Glomerular visceral epithelial cell (primary cell): ENCODE results near the gene THSD4.

Source experiments
- DNase-seq: peaks from one replicate; pipeline ENCODE4 v3.0.0-alpha.2; 2016; ENCODE audit errors: extremely low spot score

The THSD4 gene

DNA sequence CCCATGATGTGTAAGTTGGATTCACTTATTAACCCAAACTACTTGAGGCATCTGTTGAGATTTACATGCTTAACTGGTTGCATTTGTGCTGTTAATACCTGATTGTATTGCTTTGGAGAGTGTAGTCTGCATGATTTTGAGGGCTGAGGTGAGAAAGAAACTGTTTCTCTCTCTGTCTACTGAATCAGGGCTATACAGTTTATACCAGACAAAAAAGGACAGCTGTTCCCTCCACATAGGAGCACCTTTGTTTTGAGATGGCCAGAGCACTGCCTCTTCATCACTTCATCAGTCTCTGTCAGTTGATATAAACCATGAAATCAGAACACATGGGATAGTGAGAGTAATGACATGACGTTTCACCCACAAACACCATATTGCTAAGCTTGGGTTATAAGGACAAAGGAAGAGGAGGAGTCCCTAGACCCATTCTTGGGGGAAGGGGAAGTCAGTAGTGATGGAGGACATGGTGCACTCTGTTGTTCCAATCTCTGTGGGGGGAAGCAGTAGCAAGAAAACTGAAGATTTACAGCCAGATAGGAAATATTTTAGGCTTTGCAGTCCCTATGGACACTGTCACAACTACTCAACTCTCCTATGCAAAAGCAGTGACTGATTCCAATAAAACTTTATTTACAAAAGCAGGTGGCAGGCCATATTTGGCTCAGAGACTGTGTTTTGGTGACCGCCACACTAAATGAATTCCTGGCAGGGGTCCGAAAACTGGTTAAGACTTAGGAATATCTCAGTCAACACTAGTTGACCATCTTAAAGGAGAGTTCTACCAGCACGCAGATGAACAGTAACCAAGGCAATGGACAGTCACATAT is 571.2 kb downstream of the THSD4 start:
- DNase-seq = no peak

DNA sequence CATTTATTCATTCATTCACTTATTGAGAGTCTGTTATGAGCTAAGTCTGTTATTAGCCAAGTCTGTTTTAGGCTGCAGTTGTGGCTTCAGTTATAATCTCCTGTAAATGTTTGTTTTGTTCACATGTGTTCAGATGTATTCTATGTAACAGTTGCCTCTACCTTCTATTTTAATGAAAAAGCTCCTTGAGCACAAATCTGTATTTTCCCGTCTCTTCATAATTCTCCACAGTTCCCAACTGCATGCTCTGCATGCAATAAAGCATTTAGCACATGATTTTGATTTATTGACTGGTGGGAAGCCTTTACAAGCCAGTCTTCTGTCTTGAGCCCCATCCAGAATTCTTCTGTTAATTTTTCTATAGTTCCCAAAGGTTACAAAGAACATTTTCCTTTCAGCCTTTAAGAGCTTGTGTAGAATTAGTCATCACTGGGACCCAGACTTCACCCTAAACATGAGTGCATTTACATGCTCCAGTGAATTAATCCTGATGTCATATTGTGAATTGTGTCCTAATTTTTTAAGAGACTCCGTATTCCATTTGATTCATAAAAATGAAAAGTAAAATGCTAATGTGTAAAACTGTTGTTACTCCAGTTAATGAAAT is 572.7 kb downstream of the THSD4 start:
- peak; percentile 67 for DNase-seq

DNA sequence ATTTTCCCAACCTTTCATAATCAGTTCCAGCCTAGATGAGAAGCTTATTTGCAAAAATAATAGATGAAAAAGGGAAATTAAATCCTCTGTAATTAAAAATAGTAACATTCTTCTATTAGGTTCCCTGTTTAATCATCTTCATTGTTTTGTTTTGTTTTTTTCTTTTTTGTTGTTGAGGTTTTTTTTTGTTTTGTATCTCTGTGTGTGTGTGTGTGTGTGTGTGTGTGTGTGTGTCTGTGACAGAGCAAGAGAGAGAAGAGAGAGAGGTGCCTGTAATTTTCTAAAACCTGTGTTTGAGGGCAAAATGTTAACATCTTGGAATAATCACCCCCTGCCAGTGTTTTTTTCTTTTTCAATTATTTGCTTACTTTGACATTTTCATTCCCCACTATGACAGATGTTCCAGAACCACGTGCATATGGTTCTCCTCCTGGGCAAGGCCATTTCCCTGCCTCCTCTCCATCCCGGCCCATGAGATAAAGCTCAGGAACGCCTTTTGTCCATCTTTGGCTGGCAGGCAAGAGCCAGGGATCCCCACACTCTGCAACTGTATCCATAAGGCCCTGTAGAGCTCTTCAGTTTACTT is 573.3 kb downstream of the THSD4 start:
- no peak for DNase-seq

DNA sequence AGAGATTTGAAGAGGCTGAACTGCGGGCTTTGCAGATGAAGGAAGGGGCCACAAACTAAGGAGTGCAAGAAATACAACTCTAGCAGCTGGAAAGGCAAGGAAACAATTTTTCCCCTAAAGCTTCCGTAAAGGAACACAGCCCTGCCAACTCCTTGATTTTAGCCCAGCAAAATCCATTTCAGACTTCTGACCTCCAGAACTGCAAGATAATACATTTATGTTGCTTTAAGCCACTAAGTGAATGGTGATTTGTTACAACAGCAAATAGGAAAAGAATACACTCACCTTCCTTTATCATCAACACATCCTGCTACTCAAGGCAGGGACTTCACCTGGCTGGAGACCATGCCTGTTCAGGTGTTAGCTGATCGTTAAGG is 575.8 kb downstream of the THSD4 start:
- DNase-seq = no peak

DNA sequence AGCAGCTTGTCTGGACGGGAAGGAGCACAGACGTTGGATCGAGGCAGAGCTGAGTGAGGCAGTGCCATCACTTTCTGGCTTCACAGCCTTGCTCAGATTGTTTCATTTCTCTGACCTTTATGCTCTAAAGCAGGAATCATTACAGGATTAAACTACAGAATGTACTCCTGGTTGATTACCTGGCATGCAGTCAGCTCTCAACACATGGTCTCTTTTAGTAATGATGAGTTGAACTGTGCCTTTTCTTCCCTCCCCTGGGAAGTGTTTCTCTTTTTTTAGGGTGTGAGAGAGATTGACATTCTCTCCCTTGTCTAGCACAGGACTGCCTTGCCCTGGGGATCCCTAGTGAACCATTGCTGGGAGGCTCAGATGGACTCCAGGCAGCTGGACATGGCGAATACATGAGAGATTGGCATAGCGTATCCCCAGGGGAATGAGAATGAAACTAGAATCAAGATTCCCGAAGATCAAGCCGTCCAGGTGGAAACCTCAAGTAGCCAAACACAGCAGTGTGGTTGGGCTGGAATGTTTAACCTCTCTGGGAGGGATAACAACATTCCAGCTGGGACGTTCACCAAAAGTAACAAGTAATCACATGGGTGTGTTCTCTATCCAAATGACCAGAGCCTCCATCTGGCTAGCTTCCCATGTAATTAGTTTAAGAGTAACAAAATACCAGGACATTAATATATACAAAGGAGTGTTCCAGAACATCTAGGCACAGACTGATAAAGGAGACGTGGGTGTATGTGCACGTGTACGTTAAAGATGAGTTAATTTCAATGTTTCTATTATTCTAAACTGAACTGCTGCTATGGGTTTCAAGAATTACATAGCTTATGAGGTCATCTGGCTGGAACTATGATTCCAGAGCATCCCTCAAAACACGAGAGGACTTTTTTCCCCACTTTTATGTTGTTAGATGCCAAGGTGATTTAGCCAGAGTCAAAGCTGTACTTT is 576.5 kb downstream of the THSD4 start:
- peak; percentile 95 for DNase-seq

DNA sequence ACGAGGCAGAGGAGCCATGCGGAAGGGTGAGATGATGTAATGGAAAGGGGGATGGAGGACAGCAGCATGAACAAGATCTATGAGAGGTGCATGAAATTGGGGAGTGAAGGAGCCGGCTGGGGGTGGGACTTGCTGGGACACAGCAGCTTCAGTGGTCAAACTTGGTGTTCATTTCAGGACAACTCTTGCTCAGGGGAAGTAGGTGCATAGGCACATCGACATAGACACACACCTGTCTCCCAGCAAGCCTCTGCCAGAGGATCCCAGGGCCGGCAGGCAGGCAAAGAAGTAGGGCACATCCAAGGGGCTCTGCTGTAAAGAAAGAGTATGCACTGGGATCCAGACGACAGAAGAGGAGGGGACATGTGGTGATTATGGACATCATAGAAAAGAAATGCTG is 582.0 kb downstream of the THSD4 start:
- DNase-seq = no peak

GRCh38 chr15:71698030-71698429 is 582.8 kb downstream of the THSD4 start:
- DNase-seq = no peak

GRCh38 chr15:71698742-71699141 is 583.5 kb downstream of the THSD4 start:
- DNase-seq = no peak

DNA sequence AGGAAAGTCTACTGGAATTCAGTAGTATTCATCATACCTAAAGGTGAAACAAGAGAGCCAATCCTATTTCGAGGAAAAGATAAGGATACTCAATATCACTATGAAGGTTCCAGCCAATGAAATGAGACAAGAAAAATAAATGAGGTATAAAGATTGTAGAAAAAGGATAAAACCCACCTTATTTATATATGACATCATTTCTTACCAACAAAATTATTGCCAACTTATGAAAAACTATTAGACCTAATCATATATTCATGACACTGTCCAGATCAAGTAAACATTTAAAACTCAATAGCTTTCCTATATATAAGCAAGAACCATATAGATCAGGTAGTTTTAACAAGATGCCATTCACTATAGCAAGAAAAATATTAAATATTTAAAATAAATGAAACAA is 584.7 kb downstream of the THSD4 start:
- DNase-seq = no peak

DNA sequence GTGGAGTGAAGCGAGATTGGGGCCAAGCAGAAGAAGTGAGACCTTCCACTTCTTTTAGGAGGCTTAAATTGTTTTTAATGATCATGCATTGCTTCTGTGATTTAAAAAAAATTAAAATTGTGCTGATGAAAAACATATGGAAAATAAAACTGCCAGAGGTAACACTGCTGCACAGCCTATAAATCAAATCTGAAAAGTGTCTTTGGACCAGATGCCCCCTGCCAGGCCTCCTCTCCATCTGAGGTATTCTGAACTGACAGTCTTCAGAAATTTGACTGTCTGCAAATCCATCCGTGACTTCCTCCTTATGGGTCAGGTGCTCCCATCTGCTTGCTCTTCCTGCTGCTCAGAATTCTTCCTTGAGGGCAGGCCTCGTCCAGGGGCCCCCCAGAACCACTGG is 586.5 kb downstream of the THSD4 start:
- no peak for DNase-seq

GRCh38 chr15:71702496-71702895 is 587.2 kb downstream of the THSD4 start:
- no peak for DNase-seq

- peak; percentile 49 for DNase-seq
Observed at GRCh38 chr15:71705151-71705550, 589.9 kb downstream of the THSD4 start.

GRCh38 chr15:71706461-71707229 is 591.4 kb downstream of the THSD4 start:
- DNase-seq = no peak

GRCh38 chr15:71707230-71708050 is 592.2 kb downstream of the THSD4 start:
- no peak for DNase-seq

DNA sequence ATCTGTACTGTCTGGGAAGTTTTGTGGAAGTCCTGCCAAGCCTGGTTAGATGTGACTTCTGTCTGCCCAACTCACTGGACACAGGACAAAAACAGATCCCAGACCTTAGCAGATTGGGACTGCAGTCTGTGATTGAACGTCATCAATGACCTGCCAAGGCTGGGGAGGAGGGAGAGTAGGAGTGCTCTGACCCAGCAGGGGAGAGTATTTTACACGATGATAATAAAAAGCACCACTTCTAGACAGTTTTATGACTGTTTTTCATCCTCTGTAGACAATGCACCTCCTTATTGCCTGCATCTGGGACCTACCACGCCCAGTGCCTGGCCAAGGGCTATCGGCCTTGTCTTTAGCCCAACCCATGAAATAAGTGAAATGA is 592.8 kb downstream of the THSD4 start:
- DNase-seq = no peak

- no peak for DNase-seq
Observed at GRCh38 chr15:71708741-71709140, 593.5 kb downstream of the THSD4 start.

DNA sequence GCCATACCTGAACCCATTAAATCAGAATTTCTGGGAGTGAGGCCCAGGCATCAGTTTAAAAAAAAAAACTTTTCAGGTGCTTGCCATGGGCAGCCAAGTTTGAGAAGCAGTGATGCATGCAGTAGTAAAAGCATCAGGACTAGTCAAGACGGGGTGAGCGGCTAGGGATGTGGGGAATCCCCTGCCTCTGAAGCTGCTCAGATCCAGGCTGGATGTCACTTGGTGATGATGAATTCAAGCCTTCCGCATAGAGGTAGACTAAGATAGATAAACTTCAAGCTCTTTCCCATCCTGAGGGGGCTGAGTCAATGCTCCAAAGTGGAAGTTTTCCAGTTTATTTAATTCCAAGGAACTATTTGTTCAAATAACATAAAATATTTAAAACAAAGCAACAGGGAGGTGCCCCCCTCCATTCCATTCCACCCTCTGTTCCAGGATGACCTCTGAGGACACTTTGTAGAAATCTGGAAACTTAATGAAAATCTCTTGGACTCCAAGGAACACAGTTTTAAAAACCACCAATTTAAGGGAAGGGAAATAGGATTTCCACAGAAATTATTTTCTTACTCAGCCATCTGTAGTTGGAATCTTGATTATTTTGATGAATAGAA is 594.6 kb downstream of the THSD4 start:
- peak; percentile 56 for DNase-seq

DNA sequence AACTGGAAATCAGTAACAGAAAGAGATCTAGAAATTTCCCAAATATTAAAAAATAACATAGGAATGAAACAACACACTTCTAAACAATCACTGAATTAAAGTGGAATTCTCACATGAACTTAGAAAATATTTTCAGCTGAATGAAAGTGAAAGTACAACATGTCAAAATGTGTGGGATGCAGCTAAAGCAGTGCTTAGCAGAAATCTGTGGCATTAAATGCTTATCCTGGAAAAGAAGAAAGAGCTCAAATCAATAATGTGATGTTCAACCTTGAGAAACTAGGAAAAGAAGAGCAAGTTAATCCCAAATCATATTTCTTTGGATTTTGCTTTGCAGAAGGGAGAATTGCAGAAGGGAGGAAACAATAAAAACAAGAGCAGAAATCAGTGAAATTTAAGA is 596.9 kb downstream of the THSD4 start:
- no peak for DNase-seq

DNA sequence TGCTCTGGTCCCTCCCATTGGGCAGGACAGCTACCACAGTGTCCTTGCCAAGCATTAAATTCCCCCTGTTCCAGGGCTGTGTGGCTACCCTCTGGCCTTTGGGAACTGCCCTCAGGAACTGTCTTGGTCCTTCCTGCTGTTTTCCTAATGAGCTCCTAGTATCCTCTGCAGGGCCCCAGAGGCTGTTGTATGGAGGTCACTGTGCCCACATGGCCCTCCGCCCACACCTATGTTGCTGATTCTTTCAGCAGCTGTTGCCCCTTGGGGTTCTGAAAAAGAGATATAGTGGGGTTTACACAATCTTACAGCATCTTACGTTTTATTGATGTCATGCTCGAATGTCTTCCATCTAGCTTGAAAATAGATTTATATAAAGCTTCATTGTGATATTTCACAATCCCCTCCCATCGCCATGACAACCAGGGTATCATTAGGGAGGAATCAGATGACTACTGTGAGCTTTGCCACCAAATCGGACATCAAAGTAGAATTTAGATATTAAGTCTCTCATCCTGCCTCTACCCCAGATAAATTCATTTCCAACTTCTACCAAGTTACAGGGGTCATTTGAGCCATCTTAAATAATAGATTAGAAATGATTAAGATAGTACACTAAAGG is 598.0 kb downstream of the THSD4 start:
- DNase-seq = no peak

- DNase-seq = no peak
Observed at GRCh38 chr15:71715914-71716313, 600.6 kb downstream of the THSD4 start.
